SK-N-SH treated with all-trans-retinoic acid at 6 μM for 48 hours (cell line): Measurements from ENCODE around the gene ITGA8.

ENCODE experiments used
- BACH2 ChIP-seq: fragments of 250-450 bp; sonication (Bioruptor Pico); IDR thresholded peaks from 2 replicates; pipeline ENCODE4 v1.9.0; 2021; ENCODE audit warnings: mild to moderate bottlenecking, borderline replicate concordance
- CREB5 ChIP-seq: fragments of 250-450 bp; sonication (Bioruptor Pico); IDR thresholded peaks from 2 replicates; pipeline ENCODE4 v1.5.1; 2020; ENCODE audit warnings: low read depth, mild to moderate bottlenecking, moderate library complexity
- CSDC2 ChIP-seq: fragments of 250-450 bp; sonication (Bioruptor Pico); IDR thresholded peaks from 2 replicates; pipeline ENCODE4 v1.5.0; 2020; ENCODE audit warnings: mild to moderate bottlenecking, moderate library complexity
- TF ChIP-seq, protein P1 (sequence below): fragments of 250-450 bp; sonication (Bioruptor Pico); IDR thresholded peaks from 2 replicates; pipeline ENCODE4 v1.8.0; 2020; ENCODE audit warnings: mild to moderate bottlenecking, moderate library complexity, borderline replicate concordance

GRCh38 chr10:15620836-15621515, 98.7 kb downstream of the ITGA8 start:
- TF ChIP-seq CREB5 (CRISPR knock-in tag) = no peak
- TF ChIP-seq, protein P1, sequence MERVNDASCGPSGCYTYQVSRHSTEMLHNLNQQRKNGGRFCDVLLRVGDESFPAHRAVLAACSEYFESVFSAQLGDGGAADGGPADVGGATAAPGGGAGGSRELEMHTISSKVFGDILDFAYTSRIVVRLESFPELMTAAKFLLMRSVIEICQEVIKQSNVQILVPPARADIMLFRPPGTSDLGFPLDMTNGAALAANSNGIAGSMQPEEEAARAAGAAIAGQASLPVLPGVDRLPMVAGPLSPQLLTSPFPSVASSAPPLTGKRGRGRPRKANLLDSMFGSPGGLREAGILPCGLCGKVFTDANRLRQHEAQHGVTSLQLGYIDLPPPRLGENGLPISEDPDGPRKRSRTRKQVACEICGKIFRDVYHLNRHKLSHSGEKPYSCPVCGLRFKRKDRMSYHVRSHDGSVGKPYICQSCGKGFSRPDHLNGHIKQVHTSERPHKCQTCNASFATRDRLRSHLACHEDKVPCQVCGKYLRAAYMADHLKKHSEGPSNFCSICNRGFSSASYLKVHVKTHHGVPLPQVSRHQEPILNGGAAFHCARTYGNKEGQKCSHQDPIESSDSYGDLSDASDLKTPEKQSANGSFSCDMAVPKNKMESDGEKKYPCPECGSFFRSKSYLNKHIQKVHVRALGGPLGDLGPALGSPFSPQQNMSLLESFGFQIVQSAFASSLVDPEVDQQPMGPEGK (CRISPR knock-in tag) = no peak
- TF ChIP-seq BACH2 (CRISPR knock-in tag) = no peak
- TF ChIP-seq CSDC2 (CRISPR knock-in tag) = no peak
